OCI-LY7 (cell line): ENCODE results near the gene ARMH1.

Source experiments
- CTCF ChIP-seq: fragments of 200-600 bp; sonication (generic); conservative IDR thresholded peaks from 2 replicates; pipeline ENCODE4 v1.5.1; 2014; ENCODE audit warnings: mild to moderate bottlenecking, antibody characterized with exemption, low read length, moderate library complexity, mixed read lengths
- EZH2phosphoT487 ChIP-seq: fragments of 200-600 bp; sonication (generic); IDR thresholded peaks from 2 replicates; pipeline ENCODE4 v1.6.1; 2018; ENCODE audit warnings: low read depth, borderline replicate concordance, mild to moderate bottlenecking, mixed run types, antibody characterized with exemption, low read length, moderate library complexity, mixed read lengths

GRCh38 chr1:44663417-44663816, 11.1 kb upstream of the ARMH1 start:
- TF ChIP-seq CTCF (no peak), EZH2phosphoT487 (no peak)
